Activated CD4-positive, alpha-beta T cell treated with anti-CD3 and anti-CD28 coated beads for 1 hour (primary cell): ENCODE data around the gene MX1.

Experiments used
- DNase-seq: peaks from one replicate; pipeline ENCODE4 v3.0.0-alpha.2; 2020

MX1 gene

DNA sequence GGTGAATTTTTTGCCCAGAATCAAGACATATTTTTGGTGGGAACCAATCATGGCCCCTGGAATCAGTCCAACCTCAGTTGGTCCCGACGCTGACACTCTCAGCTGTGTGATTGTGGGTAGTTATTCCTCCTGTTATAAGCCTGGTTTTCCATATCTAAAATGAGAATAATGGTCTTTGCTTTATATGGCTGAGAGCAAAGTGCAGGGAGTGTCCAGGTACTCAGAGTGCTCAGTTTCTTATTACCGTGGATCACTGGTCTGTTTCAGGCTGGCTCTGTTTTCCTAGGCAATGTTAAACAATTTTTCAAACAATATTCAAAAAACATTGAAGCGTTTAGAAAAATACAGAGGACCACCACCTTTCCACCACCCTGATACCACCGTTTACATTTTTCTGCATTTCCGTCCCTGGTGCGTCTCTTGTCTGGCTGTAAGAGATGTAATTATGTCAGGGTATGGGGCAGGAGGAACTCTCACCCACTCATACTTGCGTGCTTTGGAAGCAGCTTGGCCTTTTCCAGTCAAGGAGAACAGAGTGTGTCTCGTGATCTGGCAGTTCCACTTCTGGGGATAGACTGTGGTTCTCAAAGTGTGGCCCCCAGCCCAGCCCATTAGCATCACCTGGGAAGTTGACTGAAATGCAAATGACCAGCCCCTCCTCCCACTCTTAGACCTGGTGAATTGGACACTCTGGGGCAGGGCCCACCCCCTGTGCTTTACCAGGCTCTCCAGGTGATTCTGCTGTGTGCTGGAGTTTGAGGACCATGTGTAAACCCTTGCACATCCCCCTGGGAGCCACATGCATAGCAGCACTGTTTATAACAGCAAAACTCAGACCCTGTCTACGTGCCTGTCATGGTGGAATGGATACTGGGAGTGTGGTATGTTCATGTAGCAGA, 6.8 kb downstream of the MX1 start:
- peak; percentile 8 for DNase-seq

DNA sequence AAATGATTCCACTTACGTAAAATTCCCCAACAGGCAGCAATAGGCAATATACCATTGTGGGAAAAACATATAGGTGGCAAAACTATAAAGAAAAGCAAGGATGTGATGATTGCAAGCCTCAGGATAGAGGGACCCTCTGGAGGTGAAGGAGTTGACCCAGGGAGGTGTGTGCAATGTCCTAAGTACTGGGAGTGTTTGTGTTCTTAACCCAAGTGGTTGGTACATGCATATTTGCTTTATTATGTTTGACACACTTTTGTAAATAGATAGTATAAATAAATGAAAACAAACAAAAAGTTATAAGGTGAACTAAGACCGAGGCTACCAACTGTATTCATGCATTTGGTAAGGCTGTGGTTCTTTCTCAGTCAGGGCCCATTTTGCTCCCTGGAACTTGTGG, 7.5 kb downstream of the MX1 start:
- DNase-seq, result peak; percentile 6

DNA sequence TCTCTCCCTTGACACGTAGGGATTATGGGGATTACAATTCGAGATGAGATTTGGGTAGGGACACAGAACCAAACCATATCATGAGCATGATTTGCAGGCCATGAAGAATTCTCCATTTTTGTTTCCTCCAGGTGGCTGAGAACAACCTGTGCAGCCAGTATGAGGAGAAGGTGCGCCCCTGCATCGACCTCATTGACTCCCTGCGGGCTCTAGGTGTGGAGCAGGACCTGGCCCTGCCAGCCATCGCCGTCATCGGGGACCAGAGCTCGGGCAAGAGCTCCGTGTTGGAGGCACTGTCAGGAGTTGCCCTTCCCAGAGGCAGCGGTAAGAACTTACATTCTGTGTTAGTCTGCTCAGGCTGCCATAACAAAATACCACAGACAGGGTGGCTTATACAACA, 9.7 kb downstream of the MX1 start:
- peak; percentile 7 for DNase-seq

DNA sequence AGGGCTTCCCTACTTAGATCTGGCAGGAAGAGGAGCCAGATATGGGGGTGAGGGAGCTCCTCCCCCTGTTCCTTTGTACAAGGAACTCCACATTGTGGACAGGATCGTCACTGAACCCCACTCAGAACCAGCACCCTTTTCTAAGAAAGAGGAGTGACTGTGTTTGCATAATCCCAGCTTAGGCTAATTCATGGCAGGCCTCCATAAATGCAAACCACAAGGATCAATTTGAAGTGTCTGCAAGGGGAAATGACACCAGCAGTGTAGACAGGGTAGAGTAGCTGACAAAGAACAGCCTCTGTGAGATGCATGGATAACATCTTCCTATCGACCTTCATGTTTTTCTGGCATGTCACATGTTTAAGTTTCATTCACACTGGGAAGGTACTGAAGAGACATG, 11.7 kb downstream of the MX1 start:
- no peak for DNase-seq

DNA sequence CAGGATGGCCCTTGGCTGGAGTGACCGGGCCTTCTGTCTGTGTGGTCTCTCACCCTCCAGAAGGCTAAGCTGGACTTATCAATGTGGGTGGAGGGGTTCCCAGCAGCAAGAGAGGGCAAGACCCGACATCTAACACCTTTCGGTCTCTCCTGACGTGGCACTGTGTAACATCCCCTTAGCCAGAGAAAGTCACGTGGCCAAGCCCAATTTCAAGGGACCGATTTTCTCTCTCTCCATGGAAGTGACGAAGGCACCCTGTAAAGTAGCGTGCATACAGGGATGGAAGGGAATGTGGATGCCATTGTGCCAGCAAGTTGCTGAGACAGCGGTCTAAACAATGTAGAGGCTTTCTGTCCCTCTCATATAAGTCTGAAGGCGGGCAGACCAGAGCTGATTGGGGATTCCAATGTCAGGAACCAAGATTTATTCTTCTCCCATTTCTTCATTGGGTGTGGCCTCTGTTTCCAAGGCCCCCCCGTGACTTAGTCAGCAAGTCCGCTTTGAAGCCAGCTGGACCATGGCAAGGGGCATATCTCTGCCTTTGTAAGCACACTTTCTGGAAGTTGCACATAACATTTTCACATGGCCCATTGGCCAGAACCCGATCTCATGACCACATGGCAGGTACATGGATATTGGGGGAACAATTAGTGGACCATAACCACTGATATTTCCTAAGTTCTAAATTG, 12.5 kb downstream of the MX1 start:
- peak; percentile 11 for DNase-seq

DNA sequence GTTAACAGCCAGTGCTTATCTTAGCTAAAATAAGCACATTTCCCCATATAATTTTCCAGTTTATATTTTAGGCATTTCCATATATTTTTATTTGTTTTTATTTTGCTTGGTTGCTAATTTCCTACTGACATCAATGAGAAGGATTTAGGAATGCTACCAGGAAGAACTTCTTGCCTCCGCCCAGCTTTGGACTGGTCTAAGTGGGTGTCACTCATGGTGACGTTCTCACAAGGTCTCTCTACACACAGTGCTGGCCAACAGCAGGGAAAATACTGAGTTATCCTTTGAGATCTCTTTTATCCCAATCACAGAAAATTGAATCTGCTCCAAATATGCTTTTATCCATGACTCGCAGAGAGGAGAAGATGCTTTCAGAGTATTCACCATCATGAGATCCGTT, 13.2 kb downstream of the MX1 start:
- DNase-seq, result no peak

DNA sequence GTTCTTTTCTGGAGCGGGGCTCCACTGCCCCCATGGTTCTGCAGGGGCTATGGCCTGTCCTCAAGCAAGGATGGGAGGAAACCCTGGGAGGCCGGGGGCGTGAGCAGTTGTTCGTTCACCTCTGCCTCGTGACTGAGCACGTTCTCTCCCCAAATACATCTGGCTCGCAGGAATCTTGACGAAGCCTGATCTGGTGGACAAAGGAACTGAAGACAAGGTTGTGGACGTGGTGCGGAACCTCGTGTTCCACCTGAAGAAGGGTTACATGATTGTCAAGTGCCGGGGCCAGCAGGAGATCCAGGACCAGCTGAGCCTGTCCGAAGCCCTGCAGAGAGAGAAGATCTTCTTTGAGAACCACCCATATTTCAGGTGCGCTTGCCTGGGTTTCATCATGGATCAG, 15.5 kb downstream of the MX1 start:
- peak; percentile 12 for DNase-seq

DNA sequence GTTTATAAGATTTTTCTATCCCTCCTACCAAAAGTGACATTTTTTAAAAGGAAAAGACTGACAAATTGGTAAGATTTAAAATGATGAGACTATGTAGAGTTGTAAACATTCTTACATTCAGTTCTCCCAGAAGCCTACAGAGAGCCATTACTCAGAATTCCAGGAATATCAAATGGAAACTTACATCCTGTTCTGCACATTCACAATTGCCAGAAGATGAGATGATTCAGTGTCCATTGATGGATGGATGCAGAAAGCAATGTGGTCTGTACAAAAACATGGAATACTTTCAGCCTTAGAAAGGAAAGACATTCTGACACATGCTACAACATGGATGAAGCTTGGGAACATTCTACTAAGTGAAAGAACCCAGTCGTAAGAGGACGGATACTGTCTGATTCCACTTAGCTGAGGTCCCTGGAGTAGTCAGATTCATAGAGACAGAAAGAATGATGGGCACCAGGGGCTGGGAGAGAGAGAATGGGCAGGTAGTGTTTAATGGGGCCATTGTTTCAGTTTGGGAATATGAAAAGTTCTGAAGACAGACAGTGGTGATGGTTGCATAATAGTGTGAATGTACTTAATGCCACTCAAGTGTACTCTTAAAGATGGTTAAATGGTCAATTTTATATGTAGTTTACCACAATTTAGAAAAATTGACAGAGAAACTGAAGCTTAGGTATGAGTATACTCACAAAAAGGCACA, 16.6 kb downstream of the MX1 start:
- no peak for DNase-seq

DNA sequence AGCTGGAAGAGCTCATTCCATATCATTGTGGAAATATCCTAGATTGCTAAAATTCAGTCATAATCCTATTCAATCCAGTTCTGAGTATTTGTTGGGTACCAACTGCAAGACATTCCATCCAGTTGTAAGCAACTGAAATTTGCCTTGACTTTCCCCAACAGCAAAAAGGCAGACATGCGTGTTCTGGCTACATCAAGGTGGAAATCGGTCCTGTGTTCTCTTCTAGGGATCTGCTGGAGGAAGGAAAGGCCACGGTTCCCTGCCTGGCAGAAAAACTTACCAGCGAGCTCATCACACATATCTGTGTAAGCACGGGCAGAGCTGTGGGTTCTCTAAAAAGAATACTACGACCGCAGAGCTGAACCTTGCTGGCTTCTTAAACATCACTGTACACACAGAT, 17.5 kb downstream of the MX1 start:
- peak; percentile 8 for DNase-seq

DNA sequence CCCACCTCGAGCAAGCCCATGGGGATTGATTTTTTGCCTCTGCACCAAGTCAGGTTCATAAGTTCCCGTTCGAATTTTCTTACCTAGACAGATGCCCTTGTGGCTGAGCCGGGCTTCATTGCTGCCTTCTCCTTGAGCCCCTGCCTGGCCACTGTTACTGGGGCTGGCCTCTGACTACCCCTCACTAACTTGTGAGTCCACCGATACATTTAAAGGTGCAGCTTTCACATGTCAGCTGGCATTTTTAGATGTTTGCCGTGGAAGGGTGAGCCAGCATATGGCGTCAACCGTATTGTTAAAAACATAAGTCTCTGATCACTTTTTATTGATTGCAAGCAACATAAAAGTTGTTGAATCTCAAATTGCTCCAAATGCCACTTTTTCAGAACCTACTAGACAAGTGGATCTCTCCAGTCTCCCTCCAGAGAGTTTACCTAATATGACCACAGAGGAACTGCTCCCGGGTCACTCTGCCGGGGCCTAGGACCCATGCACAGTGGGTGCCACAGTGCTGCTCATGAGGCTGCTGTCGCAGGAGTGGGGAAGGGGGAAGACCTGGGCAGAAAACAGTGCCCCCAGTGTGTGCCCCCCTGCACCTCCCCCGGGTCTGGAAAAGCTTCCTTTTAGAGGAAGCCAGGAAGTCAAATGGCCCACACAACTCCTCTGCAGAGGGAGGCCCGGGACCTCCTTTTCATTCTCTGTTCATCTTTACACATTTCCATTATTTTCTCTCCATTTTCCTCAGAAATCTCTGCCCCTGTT, 18.8 kb downstream of the MX1 start:
- no peak for DNase-seq

DNA sequence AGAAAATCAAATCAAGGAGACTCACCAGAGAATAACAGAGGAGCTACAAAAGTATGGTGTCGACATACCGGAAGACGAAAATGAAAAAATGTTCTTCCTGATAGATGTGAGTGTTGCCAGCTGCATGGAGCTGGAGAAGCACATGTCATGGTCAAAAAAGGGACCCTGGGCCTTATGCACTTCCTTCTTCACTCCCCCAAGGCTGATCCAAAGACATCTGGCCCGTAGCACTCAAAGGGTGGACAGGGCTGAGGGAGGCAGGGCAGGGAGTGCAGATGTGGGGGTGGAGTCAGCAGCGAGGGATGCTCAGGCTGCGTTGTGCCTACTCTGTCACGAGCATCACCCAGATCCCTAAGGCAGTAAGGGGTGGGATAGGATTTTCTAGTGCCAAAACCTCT, 19.4 kb downstream of the MX1 start:
- no peak for DNase-seq

DNA sequence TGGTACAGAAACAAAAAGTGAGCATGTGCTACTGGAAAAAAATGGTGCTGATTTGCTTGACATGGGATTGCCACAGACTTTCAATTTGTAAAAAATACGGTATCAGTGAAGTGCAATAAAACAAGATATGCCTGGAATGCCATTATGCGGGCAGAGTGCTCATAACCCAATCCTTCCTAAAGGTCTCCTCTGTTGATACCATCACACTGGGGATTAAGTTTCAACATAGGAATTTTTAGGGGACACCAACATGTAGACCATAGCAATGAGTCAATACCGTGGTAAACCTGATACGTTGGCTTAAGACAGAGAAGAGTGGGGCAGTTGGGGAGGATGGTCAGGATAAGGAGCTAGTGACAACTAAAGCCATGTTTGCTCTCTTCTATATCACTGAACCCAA, 20.5 kb downstream of the MX1 start:
- no peak for DNase-seq

DNA sequence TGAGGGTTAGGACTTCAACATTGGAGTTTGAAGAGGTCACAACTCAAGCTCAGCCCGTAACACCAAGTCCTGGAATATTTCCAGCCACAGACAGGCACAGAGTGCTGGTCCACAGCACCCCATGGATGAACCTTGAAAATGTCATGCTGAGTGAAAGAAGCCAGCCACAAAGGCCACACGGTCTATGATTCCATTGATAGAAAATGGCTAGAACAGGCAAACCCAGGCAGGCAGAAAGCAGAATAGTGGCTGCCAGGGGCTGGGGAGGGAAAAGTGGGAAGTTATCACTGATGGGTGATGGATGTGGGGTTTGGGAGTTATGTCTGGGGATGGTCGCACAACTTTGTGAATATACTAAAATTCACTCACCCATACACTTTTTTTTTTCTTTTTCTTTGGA, 21.3 kb downstream of the MX1 start:
- no peak for DNase-seq

DNA sequence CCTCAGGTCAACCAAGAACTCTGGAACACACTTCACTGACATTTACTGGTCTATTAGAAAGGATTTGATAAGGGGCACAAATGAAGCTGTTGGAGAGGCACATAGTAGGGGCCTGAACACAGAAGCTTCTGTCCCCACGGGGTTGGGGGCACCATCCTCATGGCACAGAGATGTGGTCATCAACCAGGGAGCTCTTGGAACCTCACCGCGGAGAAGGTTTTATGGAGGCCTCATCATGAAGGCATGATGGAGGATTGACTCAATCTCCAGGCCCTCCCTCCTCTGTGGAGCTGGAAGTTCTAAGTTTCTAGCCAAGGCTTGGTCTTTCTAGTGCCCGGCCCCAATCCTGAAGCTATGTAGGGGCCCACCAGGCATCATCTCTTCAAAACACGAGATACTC, 23.6 kb downstream of the MX1 start:
- DNase-seq, result no peak

DNA sequence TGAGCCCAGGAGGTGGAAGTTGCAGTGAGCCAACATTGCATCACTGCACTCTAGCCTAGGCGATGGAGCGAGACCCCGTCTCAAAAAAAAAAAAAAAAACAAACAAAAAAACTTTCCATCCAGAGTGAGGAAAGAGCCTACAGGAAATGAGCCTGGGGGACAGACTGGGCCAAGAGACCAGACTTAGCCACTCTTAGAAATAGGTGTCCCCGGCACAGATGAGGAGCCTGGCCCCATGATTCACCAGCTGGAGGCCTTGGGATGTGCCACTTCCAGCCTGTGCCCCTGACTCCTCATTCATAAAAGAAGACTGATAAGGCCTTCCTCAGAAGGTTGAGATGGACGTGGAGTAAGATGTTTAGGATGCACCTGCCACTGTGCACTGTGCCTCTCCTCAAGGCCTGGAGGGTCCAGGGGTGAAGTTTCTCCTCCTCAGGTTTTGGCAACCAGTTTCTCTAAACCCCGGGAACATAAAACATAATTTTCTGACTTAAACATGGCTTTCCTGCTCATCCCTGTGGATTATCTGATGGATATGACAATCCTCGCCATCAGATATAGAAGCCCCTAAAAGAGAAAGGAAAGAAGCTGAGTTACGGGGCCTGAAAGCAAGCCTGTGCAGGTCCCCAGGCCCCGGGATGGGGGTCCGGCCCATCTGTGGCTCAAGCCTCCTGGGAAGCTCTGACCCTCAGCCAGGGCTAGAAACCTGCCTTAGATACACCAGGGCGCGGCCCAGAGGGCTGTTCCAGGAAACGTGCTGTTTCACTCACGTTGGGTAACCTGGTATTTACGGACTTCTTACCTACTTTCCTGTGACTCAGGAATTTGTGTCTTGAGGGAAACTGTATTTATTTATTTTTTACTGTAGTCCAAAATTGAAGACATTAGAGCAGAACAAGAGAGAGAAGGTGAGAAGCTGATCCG, 26.0 kb downstream of the MX1 start:
- no peak for DNase-seq

DNA sequence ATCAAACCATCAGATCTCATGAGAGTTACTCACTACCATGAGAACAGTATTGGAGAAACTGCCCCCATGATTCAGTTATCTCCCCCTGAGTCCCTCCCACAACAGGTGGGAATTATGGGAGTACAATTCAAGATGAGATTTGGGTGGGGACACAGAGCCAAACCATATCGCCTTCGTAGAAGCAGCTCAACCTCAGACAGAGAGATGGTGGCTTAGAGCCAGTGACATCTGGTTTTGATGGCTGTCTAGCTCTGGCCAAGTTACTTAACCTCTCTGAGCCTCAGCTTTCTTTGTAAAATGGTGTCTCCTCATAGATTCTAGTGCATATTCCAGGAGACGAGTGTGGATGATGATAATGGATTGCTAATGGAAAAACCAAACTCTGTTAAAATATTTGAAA, 27.2 kb downstream of the MX1 start:
- no peak for DNase-seq

DNA sequence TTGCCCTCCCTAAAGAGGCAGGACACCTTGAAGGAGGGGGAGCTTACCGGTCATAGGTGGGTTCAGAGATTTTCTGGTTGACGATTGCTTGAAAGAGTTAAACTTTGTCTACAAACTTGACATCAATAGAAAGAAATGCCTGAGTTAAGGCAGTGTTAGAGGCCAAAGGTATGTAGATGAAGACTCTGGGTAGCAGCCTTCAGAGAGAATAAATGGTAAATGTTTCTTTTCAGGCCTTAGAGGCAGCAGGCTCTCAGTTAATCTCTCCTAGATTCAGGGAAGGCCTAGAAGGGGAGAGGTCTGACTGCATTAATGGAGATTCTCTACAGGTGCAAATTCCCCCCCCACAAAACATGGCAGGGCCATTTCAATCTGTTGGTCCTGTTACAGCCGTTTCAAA, 27.7 kb downstream of the MX1 start:
- DNase-seq, result no peak

DNA sequence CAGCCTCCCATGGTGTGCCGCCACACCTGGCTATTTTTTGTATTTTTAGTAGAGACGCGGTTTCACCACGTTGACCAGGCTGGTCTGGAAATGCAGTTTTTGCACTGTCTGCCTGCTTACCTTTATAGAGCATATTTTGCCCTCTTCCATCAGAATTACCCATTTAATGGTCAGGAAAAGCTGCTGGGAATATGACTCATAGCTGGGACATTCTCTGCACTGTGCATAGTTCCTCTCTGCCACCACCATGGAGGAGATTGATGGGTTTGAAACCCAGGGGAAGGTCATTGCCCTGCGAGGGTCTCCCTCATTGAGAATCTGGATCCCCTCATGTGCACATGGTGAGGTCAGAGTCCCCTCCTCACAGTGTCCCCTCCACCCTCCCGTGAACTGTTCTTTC, 32.1 kb downstream of the MX1 start:
- no peak for DNase-seq

DNA sequence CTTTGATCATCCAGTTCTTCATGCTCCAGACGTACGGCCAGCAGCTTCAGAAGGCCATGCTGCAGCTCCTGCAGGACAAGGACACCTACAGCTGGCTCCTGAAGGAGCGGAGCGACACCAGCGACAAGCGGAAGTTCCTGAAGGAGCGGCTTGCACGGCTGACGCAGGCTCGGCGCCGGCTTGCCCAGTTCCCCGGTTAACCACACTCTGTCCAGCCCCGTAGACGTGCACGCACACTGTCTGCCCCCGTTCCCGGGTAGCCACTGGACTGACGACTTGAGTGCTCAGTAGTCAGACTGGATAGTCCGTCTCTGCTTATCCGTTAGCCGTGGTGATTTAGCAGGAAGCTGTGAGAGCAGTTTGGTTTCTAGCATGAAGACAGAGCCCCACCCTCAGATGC, 32.5 kb downstream of the MX1 start:
- no peak for DNase-seq

DNA sequence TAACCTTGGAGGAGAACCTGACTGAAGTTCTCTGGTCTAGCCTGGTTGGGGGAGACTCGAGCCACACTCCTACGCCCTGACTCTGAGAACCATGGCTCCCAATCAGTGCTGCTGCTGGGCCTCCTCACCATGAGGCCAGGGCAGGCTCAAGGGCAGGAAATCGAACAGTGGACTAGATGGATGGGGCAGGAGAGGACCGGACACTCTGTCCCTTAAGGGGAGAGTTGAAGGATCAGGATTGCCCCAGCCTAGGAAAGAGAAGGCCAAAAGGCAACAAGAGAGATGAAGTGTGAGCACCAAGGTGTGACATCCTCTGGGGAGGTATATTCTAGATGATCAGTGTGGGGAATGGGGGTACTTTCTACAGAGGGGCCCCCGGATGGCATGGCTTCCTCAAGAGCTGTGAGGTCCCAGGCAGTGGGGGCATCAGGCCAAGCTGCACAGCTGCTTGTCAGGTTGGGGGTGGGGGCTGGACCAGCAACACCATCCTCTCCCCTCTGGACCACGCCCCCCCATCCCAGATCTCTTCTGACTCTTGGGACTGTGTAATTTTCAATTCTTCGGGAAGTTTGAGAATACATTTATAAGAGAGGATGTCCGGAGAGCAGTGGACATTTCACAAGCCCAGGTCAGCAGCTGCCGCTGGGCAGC, 34.0 kb downstream of the MX1 start:
- peak; percentile 57 for DNase-seq
